ENCODE results near the gene OBSCN.

The OBSCN gene

DNA sequence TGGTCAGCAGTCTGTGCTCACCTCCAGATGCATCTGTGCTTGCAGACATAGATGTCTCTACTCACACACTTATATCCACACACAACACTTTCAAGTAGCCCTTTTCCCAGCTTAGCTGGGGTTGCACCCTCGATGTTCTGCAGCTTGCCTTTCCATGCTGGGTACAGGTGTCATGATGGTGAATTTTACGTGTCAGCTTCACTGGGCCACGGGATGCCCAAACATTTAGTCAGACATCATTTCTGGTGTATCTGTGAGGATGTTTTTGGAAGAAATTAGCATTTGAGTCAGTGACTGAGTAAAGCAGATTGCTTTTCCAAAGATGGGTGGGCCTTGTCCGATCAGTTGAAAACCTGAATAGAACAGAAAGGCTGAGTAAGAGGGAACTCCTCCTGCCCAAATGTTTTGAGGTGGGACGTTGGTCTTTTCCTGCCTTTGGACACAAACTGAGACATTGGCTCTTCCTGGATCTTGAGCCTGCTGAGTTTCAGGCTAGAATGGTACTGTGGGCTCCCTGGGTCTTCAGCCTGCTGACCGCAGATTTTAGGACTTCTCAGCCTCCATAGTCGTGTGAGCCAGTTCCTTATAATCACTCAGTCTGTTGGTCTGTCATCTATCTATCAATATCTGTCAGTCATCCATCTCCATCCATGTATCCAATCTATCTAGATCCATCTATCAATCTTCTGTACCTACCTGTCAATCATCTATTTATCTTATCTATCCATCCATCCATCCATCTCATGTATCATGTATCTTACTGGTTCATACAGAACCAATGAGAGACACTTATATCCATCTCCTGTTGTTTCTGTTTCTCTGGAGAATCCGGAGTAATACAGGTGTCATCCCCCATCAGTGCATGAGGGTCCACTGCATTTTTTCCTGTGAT lies 12.7 kb upstream of the OBSCN start:
- DNase-seq: no peak
- Histone ChIP-seq H3K36me3 (no peaks in the 10 kb centered on the region), H3K27me3 (no peaks in the 10 kb centered on the region), H3K4me1 (no peaks in the 10 kb centered on the region), H3K9me3 (peaks cover 8% of the 10 kb centered on the region), H3K4me3 (ENCODE audit: low read depth, low read length) (no peak overlapping the region)
- TF ChIP-seq, protein P1, sequence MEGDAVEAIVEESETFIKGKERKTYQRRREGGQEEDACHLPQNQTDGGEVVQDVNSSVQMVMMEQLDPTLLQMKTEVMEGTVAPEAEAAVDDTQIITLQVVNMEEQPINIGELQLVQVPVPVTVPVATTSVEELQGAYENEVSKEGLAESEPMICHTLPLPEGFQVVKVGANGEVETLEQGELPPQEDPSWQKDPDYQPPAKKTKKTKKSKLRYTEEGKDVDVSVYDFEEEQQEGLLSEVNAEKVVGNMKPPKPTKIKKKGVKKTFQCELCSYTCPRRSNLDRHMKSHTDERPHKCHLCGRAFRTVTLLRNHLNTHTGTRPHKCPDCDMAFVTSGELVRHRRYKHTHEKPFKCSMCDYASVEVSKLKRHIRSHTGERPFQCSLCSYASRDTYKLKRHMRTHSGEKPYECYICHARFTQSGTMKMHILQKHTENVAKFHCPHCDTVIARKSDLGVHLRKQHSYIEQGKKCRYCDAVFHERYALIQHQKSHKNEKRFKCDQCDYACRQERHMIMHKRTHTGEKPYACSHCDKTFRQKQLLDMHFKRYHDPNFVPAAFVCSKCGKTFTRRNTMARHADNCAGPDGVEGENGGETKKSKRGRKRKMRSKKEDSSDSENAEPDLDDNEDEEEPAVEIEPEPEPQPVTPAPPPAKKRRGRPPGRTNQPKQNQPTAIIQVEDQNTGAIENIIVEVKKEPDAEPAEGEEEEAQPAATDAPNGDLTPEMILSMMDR (IDR thresholded peaks at IDR 0.05; ENCODE audit: low read depth, low read length): no peak

DNA sequence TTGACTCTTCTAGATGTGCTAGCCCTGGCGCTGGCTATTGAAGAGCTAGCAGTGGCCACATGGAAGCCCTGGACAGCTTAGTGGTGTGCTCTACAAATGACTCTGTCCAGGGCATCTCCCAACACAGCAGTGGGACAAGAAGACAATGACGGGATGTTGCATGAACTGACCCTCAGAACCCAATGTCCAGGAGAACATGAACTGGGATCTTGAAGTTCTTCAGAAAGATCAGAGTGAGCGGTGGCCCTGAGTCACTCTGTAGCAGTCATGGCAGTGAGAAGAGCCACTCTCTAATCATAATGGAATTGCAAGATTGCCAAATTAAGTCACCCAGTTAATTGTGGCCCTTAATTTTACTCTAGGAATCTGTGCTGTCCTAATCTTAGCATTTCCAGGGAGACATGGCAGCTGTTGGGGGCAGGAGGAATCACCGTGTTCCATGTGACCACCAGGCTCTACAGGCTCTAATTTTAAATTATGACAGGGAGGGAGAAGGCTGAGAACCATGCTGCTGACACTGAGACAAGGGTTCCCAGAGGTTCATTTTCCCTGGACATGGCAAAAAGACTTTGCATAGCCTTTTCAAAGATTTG lies 10.2 kb upstream of the OBSCN start:
- Histone ChIP-seq H3K36me3 (no peaks in the 10 kb centered on the region), H3K4me3 (ENCODE audit: low read depth, low read length) (no peak overlapping the region), H3K9me3 (peaks cover 8% of the 10 kb centered on the region), H3K27me3 (no peaks in the 10 kb centered on the region), H3K4me1 (no peaks in the 10 kb centered on the region)
- no peak for DNase-seq
- TF ChIP-seq, protein P1 (IDR thresholded peaks at IDR 0.05; ENCODE audit: low read depth, low read length): no peak

DNA sequence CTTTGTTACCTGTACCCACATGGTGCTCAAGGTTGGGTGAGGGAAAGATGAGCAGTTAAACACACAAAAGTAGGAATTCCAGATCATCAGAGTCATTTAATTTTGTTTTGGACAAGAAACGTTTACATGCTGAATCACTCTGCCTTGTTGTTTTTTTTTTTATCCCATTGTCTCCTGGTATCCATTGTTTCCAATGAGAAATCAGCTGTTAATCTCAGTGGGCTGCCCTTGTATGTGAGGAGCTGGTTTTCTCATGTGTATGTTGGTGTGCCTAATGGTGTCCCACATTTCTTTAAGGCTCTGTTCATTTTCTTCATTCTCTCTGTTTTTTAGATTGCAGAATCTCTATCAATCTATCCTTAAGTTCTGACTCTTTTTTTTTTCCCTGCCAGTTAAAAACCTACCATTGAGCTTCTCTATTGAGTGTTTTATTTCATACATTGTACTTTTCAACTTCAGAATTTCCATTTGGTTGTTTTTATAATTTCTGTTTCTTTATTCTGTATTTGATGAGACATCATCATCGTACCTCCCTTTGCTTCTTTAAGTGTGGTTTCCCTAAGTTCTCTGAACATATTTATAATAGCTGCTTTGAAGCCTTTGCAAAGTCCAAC lies 8.8 kb upstream of the OBSCN start:
- H3K36me3 ChIP-seq: no peaks in the 10 kb centered on the region
- no peak overlapping the region for H3K4me3 ChIP-seq (ENCODE audit: low read depth, low read length)
- no peaks in the 10 kb centered on the region for H3K4me1 ChIP-seq
- H3K9me3 ChIP-seq: peaks cover 8% of the 10 kb centered on the region
- no peaks in the 10 kb centered on the region for H3K27me3 ChIP-seq
- DNase-seq: no peak
- TF ChIP-seq, protein P1 (IDR thresholded peaks at IDR 0.05; ENCODE audit: low read depth, low read length): no peak

DNA sequence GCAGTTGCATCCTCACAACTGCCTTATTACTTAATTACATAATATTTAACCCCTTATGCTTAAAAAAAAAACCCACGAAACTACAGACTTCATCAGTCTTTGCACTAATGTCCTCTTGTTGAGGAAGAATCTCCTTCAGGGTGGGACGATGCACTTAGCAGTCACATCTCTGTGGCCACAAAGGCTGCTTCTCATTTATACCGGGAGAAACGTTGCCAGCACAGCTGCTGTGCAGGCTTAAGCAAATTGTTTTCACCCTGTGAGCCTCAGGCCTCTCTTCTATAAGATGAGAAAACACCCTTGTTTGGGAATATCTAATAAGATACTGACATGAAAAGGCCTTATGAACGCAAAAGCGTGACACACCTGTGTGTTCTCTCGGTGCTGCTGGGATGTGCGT lies 2.9 kb upstream of the OBSCN start:
- no peaks in the 10 kb centered on the region; the same call in 1 of the 2 replicates for H3K9me3 ChIP-seq
- H3K4me3 ChIP-seq (ENCODE audit: low read depth, low read length): no peak overlapping the region
- DNase-seq: no peak
- H3K27me3 ChIP-seq: no peaks in the 10 kb centered on the region
- TF ChIP-seq, protein P1 (IDR thresholded peaks at IDR 0.05; ENCODE audit: low read depth, low read length): no peak
- no peaks in the 10 kb centered on the region for H3K36me3 ChIP-seq
- no peaks in the 10 kb centered on the region for H3K4me1 ChIP-seq

DNA sequence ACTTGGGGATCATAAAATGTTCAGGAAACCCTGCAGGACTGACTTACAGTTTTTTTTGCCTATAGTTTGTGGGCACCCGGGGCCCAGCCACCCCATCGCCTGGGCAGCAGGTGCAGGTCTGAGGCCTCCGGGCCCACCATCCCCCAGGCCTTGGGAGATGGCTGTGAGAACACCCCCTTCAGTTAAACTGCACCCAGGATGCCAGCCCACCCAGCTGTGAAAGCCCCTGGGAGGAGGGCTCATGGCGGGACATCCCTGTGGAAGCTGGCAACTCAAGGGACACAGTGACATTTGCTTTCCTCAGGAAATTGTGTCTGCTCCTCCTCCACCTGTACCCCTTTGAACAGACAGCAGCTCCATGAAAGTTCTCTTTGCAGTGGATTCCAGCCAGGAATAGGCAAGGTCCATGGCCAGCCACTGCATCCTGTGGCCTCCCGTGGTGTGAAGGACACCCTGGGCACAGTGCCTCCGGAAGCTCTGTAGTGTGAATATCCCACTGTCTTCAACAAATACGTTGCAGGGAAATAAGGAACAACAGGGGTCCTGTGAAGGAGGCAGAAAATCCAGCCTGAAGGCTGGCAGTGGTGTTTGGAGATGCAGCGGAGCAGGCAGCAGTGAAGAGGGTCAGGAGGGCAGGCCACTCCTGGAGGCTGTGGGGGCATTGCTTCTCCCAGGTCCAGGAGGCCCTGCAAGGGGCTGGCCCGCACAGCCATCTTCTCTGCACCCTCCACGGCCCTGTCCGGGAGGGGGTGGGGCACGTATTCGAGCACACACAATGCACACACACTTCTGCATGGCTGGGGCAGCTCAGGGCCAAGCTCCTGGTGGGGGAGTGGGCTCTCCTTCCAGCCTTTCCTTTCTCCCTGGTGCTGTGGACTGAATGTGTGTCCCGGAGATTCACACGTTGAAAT lies 2.1 kb upstream of the OBSCN start:
- H3K4me1 ChIP-seq: no peaks in the 10 kb centered on the region
- no peaks in the 10 kb centered on the region for H3K9me3 ChIP-seq
- no peak overlapping the region for H3K4me3 ChIP-seq (ENCODE audit: low read depth, low read length)
- H3K27me3 ChIP-seq: no peaks in the 10 kb centered on the region
- no peak for DNase-seq
- TF ChIP-seq, protein P1 (IDR thresholded peaks at IDR 0.05; ENCODE audit: low read depth, low read length): no peak
- no peaks in the 10 kb centered on the region for H3K36me3 ChIP-seq
